Left lobe of liver (tissue), 2 donors: ENCODE results near the gene GEMIN8. TPM values are rescaled to one million over a fixed set of nuclear protein-coding genes. Genes with fewer than 3 reads are reported as not detected.

ENCODE experiments used
- ATAC-seq: fragments of 200-7000 bp; cut with Tn5 transposase; one replicate; pipeline ENCODE4 v1.9.1; 2020; ENCODE audit warnings: mild to moderate bottlenecking, moderate library complexity
- DNase-seq: peaks from one replicate; pipeline ENCODE4 v3.0.0-alpha.2; 2020; ENCODE audit warnings: low spot score
- total RNA-seq: library from RNA; stranded (reverse); gene quantifications from one replicate; pipeline ENCODE4 v1.2.1, GENCODE V29; 2021
- donor health status: DM: no; HTN: no; CAD: no; lungs with moderate emphysema.
- donor health status: DM: no; HTN: yes; CAD: no.

The GEMIN8 gene
- total RNA-seq, 1 donor from 2014 or later = 7.5 TPM

DNA sequence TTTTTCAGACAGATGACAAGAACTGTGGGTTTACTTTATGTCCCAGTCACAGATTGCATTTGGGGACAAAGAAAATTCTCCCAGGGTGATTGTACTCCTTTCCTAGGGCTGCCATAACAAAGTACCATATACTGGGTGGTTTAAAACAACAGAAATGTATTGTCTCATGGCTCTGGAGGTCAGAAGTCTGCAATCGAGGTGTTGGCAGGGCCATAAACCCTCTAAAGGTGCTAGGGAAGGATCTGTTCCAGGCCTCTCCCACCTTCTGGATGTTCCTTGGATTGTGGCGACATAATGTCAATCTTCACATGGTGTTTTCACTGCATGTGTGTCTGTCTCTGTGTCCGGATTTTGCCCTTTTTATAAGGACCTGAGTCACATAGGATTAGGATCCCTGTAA is 12.3 kb downstream of the GEMIN8 start:
- no peak for ATAC-seq
- DNase-seq = no peak

- DNase-seq (no peak), ATAC-seq (no peak)
These were observed 13.8 kb downstream of the GEMIN8 start for GRCh38 chrX:14015941-14016340.

- DNase-seq = no peak
- ATAC-seq = no peak
These were observed 14.4 kb downstream of the GEMIN8 start for GRCh38 chrX:14015294-14015693.

- no peak for DNase-seq
- no peak for ATAC-seq
These were observed 15.2 kb downstream of the GEMIN8 start for GRCh38 chrX:14014526-14014925.

- DNase-seq (no peak), ATAC-seq (no peak)
These were observed 16.6 kb downstream of the GEMIN8 start for GRCh38 chrX:14013054-14013453.

DNA sequence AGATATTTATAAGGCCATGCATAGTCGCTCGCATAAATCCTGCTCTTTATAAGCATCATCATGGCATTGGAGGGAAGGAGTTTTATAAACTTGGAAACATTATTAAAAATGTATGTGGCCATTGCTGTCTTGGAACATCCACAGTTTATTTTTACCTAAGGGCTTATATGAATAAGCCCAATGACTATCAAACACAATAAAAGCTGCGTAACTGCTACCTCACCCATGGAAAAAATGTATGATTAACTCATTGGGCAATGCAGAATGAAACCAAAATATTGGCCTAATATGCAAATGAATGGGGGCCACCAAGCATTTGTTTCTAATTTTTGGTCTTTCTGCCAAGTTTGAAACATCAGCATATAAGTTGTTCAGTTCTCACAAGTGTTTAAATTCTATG is 19.1 kb downstream of the GEMIN8 start:
- DNase-seq (no peak), ATAC-seq (no peak)

- DNase-seq (no peak), ATAC-seq (no peak)
These were observed 23.2 kb downstream of the GEMIN8 start for GRCh38 chrX:14006540-14006939.

GRCh38 chrX:14003876-14004425 is 25.7 kb downstream of the GEMIN8 start:
- ATAC-seq (no peak), DNase-seq (no peak)

DNA sequence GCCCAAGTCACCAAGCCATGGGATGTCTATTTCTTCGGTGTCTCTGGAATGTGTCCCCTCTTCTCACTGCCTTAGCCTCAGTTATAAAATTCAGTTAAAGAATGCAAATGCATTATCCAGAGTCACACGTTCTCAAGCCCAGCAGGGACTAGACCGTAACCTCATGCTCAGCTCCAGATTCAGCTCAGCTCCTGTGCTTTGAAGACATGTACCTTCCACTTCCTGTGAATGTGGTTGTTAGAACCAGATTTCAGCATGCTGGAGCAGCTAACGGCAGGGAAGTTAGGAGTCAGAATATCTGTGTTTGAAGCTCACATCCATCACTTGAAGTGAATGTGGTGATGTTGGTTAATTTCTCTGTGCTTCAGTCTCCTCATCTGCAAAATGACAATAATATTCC is 26.7 kb downstream of the GEMIN8 start:
- no peak for DNase-seq

DNA sequence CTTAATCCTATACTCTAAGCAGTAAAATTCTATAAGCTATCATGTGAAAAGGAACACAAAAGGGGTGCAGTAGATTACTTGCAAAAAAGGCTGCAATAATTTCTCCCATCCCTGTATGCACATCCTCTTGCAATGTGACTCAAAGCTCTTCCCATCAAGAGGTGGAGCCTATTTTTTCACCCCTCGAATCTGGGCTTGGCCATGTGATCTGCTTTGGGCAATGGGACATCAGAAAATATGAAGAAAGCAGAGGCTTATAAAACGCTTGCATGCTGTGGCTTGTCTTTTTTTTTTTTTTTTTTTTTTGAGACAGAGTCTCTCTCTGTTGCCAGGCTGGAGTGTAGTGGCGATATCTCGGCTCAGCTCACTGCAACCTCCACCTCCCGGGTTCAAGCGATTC is 33.0 kb downstream of the GEMIN8 start:
- no peak for DNase-seq
- no peak for ATAC-seq

More for the DNA sequence above, 26.7 kb downstream of the GEMIN8 start:
- no peak for ATAC-seq

DNA sequence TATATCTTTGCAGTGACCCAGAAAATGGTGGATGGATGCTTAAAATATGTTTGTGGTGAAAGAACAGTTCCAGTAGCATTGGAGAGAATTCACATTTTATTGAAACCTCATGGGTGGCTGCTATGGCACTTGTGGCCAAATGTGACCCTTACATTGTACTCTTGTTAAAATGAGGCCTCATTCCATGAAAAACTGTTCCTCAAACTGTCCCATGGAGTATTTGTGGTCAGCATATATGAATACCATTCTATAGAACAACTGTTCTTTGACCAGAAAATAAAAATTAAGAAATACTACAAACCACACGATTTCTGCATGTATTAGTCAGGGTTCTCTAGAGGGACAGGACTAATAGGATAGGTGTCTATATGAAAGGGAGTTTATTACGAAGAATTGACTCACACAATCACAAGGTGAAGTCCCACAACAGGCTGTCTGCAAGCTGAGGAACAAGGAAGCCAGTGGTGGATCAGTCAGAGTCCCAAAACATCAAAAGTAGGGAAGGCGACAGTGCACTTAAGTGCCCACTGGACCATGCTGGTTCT is 35.1 kb downstream of the GEMIN8 start:
- no peak for DNase-seq
- ATAC-seq = no peak

DNA sequence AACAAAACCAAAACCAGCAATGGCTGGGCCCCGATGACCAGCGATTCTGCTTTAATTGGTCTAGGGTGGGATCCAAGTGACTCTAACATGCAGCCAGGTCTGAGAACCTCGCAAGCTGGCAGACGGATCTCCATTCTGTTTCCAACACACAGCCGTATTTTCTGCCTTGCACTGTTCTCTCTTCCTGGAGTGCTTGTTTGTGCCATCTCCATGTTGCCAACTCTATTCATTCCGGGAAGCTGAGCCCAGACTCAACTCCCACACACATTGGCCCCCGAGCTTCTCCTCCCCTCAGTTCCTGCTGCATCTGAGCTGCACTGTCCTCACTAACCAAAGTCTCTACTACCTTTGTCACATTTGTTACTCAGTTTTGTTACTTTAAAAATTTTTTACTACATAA is 35.6 kb downstream of the GEMIN8 start:
- ATAC-seq = no peak
- DNase-seq = no peak

- no peak for DNase-seq
- no peak for ATAC-seq
These were observed 39.4 kb downstream of the GEMIN8 start for GRCh38 chrX:13990126-13990800.

DNA sequence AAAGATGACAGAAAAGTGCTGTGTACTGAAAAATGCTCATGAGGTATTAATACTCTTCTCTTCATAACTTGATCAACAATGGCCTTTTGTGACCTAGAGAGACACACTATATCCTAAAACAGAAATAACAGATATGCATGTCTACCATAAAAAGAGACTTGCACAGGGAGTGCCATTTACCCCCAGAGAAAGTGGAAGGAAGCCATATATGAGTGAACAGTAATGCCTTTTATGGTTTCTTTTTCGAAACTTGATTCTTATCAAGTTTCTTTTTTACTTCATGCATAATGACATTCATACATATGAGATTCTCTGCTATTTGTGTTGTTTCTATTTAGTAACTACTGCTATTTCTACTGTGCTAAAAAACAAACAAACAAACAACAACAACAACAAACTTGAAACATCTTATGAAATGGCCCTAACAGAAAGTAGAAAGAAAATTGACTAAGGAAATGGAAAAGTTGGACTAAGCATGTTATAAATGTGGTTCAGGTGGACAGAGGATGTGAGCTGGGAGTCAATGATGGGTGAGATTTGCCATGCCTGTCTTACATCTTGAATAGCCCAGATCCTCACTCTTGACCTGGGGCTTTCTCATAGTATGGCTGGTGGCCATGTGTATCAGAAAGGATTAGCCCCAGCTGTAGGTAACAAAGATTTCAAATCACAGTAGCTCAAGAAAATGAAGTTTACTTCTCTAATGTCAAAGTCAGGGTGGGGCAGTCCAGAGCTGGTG is 43.8 kb downstream of the GEMIN8 start:
- DNase-seq (no peak), ATAC-seq (no peak)

DNA sequence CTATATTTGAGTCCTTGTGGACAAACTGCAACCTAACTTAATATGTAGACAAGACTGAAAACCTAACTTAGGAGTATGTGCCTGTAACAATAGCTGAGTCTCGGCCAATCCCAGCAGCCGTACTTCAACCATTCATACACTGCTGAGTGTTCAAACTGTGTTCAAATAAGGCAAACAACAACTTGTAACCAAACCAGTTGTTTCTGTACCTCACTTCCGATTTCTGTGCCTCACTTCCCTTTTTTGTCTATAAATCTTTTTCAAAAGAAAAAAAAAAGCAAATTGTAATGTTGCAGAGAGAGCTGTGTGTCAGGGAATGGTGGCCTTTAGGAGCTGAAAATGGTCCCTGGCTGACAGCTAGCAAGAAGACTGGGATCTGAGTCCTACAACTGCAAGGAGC is 46.0 kb downstream of the GEMIN8 start:
- no peak for DNase-seq
- ATAC-seq = no peak

- ATAC-seq (no peak), DNase-seq (no peak)
These were observed 61.5 kb downstream of the GEMIN8 start for GRCh38 chrX:13968198-13968597.

DNA sequence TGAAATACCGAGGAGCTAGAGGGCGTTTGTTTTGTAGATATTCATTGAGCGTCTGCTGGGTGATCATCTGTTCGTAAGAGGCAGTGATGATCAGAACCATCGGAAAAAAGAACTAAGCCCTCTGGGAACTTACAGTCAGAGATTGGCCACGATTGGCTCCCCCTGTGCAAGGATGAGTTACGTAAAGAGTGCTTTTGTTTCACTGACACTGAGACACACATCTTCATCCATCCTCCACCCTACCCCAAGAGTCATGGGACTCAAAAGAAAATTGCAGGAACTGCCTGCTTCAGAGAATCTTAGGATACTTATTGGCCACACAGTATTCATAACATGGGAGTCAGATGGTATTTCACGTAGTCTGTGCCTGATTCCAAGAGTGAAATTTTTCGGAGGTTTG is 62.1 kb downstream of the GEMIN8 start:
- DNase-seq (no peak), ATAC-seq (no peak)

DNA sequence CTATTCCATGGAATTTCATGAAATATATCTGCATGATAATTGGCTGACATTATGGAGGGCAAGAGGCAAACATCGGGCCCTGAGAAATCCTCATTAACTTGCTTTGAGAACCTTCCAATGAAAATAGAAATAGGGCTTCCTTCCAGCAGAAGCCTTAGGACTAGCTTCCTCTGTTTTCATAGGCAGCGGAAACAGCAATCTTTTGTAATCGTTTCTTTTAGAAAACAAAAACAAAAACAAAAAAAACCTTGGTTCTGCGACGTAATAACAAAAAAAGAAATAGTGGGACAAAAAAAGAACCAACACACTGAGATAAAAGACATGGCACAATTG is 62.9 kb downstream of the GEMIN8 start:
- no peak for ATAC-seq
- DNase-seq = no peak

- no peak for DNase-seq
- no peak for ATAC-seq
These were observed 63.5 kb downstream of the GEMIN8 start for GRCh38 chrX:13966071-13966792.

- no peak for ATAC-seq
- no peak for DNase-seq
These were observed 64.2 kb downstream of the GEMIN8 start for GRCh38 chrX:13965531-13965930.

DNA sequence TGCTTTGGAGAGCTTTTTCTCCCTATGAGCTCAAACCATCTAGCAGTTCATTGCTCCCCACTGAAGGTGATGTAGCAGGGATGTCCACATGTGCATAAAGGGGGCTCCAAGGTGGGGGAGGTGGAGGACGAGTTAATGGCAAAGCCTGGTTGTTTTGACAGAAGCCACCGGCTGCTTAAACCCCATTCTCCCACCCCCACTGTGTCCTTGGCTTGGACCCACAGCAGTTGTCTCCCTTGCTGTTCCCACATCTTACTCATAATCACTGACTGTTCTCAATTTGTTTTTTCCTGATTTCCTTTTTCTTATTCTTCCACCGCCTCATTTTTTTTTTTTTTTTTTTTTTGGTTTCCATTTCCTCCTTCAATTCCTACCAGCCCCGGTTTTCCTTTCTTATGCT is 72.7 kb downstream of the GEMIN8 start:
- DNase-seq (no peak), ATAC-seq (no peak)
